Hypothalamus (tissue), 51 donors: ENCODE measurements around the gene CACNB4.
"Not testable (repeated sequence)": the region's sequence is repeated elsewhere in the genome, so short reads cannot be mapped to it uniquely, and the experiment has no call there.

Experiments used
- DNase-seq, 51 donors: peaks; one replicate each; lab custom pipeline; 2025; lab: John Stamatoyannopoulos, UW

Gene CACNB4

DNA sequence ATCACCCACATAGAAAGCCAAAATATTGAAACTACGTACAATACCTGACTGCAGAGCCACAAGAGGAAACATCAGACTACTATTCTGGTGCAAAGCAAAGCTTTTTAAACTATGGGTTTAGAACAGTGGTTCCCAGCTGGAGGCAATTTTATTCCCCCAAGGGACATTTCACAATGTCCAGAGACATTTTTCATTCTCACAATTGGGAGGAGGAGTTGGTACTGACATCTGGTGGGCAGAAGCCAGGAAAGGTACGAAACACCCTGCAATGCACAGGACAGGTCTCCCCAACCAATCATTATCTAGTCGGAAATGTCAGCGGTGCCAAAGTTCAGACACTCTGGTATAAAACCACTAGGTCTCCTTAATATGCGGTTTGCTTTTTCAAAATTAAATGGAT lies 182.2 kb downstream of the CACNB4 start:
- no peak for DNase-seq

GRCh38 chr2:151915629-151916025 lies 183.2 kb downstream of the CACNB4 start:
- not testable (repeated sequence) for DNase-seq

- DNase-seq = peak in 3 of 51 donors; percentile 3 to 17 (median 6)
Observed at GRCh38 chr2:151914989-151915628, 183.7 kb downstream of the CACNB4 start.

DNA sequence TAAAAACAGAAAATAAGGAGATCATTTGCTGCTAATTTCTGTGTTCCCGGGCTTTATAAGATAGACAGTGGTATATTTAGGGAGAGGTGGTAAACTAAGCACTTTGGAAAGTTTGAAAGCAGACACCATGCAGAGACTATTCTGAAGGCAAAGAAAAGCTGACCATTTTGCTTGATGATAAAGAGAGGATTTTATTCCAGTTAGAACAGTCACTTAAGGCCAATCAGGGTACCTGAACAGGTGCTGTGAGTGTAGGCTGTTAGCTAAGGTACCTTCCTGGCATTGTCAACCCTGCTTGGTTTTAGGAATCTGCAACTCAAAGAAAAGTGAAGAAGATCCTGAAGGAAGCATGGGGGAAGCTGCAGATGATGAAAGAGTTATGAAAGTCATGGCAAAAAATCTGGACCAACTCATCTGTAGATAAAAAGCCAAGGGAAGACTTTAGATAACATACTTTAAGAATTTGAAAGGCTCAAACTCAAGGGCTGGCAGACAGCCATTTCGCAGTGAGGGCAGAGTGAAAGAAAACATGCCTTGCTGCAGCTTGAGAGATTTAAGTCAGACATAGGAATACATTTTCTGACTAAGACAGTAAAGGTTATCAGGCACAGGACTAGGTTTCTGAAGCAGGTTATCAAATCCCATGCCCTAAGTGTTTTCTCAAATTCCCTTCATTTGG lies 190.5 kb downstream of the CACNB4 start:
- no peak for DNase-seq

- DNase-seq = peak in 1 of 51 donors; percentile 15
Observed at GRCh38 chr2:151907286-151908203, 191.3 kb downstream of the CACNB4 start.

DNA sequence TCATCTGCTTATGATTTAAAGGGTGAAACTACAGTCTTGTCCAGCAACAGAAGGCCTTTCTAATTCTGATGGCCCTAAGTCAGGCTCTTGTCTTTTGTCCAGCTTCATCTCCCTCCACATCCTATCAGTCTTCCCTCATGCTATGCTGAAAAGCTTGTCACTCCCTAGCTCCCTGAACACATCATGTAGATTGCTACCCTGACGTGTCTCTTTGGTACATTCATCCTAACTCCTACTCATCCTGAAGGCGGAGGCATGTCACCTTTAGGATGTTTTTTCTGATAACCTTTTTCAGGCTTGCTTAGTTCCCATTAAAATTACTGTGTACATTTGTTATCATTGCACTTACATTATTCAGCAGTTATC lies 192.2 kb downstream of the CACNB4 start:
- DNase-seq = peak in 1 of 51 donors; percentile 29

DNA sequence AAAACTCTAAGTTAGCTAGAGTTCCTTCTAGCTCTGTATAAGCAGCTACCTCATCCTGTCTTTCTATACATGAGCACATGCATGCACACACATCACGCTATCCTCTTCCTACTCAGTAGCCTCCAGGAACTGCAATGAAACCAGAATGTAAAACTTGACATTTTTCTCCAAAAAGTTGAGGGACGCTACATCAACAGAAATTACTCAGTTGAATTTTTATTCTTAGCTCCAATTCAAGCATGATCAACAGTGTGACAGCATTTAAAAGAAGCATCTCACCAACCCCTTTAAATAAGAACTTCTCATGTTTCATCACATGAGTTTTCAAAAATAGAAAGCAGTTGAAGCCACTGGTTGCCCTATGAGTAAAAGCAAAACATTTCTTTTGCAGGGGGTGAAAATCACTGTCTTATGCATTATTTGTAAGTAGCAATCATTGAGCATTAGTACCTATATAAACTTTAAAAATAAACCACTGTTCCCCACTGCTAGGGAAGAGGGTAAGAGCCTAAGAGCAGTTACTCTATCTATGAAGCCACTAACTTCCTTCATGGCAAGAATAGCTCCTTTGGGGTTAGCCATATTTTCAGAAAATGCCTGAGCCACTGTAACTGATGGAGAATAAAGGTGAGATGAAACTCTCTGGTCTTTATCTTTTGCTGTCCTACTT lies 192.7 kb downstream of the CACNB4 start:
- DNase-seq = no peak

DNA sequence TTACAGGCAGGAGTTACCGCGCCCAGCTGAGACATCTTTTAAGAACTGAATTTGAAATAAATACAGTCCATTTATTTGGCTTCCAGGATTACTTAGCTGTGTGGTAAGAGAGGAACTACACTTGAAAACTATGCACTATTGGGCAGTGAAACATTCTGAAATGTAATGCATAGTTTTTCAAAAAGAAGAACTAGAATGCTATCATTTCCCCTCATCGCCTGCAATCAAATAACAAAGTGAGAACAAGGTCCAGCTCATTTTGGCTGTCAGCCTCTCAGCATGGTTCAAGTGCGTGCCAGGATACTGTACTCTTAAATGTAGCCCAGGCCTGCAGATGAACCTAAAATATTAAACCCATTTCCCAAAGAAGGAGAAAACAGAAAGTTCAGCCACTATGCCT lies 194.0 kb downstream of the CACNB4 start:
- DNase-seq = peak in 2 of 51 donors; percentile 5 to 15

DNA sequence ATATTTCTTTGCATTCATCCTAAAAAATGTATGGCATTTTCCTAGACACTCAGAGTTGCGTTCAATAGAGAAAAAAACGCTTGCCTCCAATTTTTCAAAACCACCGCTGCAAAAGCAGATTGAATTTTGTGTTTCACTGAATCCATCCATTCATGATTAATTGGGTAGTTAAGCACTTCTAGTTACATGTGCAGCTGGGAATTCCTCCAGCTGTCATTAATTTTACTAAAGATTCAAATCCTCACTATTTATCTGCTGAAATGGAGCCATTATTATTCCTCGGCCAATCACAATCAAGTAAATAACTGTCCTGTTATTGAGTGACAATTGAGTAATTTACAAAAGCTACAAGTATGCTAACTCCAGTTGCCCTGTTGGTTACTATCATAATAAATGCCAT lies 194.8 kb downstream of the CACNB4 start:
- DNase-seq = no peak

DNA sequence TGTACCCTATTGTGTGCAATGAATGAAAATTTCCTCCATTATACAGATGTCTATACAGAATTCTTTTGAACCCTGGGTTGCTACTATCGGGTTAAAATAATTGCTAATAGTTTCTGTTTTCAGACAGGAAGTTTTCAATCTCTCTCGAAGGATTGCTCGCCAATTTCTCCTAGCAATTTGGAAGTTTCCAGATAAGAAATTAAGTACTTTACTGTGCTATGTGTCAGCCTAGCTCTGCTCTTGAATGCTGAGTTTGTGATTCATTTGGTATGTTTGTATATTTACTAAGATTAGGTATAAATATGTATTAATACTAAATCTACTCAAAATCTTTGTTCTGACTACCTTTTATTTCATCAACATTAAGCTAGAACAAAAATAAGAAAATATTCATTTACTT lies 196.0 kb downstream of the CACNB4 start:
- DNase-seq = no peak

DNA sequence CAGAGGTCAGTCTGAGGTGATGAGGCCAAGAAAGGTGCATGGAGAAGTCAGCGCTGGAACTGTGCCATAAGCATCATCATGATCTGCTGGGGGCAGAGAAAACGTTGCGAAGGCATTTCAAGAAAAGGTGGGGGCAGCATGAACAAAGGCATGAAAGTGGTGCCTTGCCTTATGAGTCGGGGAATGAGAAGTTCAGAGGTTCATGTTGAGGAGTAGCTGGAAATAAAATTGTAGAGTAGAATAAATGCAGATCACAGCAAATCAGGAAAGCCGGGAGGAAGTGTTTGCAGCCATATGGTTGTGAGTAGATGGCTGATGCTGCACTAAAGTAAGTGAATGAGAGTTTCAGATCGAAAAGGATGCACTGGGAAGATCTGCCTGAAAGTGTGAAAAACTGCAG lies 198.5 kb downstream of the CACNB4 start:
- DNase-seq = peak in 1 of 51 donors; percentile 43

- DNase-seq = no peak
Observed at GRCh38 chr2:151899156-151899555, 199.7 kb downstream of the CACNB4 start.

DNA sequence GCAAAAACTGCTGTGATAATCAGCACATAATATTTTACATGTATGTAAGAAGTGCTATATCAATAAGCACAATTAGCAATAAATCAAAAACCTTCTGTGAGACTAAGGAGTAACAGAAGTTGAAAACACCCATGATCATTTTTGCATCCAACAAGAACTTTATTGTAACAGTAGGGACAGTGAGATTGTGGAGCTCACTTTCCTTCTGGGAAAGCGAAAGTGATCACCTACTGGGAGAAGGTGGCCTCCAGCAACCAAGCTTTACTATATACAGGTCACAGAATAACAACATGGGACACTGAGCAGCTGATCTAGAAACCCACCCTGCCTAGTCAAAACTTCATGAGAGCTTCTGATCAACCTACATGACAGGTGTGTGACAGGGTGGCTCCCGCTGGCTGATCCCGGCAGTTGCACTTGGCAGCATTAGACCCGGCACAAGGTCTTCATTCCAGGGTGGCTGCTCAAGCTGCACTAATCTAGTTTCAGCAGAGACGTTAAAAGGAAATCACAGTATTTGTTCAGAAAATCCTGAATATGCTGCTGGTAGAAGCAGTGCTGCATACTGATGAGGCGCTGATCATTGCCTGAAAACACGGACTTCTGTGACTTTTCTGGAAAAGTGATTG lies 207.2 kb downstream of the CACNB4 start:
- DNase-seq = peak in 3 of 51 donors; percentile 5 to 10 (median 10)

DNA sequence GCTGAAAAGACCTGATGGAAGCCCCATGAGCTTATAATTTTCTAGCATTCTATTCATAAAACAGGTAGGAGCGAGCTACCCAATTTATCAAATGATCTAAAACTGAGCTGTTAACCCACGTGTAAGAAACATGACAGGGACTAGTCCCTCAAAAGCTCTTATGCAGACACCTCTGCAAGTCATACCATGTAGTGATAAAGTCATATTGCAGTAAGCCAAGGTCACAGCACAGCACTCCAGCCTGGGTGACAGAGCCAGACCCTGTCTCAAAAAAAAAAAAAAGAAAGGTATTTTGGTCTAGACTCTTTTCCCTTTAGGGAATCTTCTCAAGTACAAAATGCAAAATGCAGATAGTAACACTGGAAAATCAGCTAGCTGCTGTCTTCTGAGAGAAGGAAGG lies 211.7 kb downstream of the CACNB4 start:
- DNase-seq = no peak

DNA sequence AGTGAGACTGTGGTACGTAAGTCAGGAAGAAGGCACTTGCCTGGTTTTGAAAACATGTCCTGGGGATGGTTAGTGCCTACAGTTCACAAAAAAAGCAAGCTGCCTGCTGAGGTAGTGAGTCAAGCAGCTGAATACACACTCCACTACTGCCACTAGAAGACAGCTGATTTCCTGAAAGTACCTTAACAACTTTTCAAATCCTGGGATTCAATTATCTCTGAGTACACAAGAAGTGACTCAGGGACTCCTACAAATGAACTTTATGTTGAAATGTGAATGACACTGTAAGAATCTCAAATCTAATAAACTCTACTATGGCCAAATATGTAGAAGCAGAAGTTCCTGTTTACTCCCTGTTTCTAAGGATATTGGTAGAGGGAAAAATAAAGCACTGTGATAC lies 212.6 kb downstream of the CACNB4 start:
- DNase-seq = no peak

DNA sequence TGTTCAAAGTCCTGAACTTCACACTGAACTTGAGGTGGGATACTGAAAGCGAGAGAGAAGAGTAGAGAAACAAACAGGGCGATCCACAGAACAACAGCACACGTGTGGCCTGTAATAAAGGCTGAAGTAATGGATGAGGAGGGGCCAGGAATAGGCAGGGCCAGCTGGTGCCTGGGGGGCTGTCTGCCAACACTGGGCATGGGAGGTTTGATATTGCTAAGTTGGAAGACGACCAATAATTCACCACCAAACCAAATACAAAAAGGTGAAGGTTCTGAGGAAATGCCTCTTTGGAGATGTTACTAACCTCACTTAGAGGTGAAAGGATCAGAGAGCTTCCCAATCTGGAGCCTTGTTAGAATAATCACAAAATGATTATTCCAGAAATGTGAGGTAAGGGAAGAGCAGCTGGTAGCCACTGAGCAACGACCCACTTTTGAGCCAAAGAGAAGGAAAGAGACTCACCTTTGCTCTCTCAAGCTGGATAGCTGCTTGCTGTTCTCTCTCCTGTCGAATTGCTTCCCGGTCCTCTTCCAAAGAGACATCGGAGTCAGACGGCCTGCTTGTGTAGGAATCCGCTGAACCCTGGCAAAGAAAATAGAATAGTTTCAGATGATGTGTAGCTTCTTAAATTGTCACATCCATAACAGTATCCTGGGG lies 215.9 kb downstream of the CACNB4 start:
- no peak for DNase-seq

DNA sequence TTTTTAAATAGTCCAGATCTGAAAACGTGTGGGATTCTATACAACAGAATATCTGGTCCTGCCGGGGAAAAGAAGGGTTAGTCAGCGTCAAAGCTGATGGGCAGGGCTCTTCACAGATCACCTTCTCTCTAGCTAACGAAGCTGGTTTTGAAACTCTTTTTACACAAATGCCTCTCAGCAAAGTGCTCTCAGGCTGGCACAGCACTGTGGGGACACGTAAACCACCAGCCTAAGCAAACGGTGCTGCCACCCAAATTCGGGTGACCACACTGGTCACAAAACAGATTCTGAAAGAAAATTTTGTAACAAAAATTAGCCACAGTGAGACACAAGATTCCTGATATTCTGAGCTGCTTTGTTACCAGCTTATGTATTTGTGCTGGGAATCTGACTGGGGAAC lies 217.5 kb downstream of the CACNB4 start:
- DNase-seq = no peak

- DNase-seq = no peak
Observed at GRCh38 chr2:151880586-151880985, 218.3 kb downstream of the CACNB4 start.

DNA sequence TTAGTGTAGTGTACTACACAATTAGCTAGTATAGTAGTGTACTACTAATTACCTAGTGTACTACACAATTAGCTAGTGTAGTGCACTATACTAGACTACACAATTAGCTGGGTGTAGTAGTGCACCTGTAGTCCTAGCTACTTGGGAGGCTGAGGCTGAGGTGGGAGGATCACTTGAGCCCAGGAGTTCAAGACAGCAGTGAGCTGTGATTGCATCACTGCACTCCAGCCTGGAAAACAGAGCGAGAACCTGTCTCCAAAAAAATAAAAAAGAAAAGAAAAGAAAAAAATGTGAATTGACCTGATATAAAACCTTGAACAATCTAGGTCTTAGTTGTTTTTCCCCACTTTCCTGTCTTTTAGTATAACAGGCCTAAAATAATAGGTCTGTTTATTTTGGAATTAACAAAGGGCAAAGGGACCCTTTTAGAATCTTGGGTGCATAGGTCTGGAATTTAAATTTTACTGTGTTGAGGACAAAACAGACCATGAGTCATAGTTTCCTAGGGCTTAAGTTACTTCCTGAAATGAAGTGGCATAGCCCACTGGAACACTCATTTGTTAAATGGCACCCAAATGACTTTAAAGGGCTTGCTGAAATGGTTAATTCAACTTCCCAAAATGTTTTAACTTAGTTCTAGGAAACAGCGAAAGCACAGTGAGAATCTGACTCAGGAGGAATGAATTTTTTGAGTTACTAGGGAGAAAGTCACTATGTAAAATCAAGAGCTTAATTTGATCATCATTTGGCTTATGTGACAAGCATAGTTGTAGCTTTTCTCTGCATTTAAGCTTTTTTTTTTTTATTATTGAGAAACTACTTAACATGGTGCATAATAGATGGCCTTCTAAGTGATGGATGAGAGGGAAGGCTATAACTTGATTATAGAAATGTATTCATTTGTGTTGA lies 219.9 kb downstream of the CACNB4 start:
- DNase-seq = no peak
